ENCODE data around the gene BTD.

DNA sequence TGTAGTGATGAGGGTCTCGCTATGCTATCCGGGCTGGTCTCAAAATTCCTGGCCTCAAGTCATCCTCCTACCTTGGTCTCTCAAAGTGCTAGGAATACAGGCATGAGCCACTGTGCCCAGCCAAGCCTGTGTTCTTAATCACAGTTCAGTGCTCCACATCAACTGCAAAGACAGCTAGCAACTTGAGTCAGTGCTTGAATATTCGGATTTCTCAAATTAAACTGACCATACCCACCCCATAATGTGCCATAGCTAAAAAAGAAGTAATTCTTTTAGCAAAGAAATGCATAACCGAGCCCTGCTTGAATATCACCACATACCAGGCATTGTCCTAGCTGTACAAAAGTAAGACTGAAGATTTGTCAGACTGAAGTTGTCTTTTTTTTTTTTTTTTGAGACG, 89.2 kb downstream of the BTD start:
- TF ChIP-seq FOXM1 (IDR thresholded peaks at IDR 0.05; ENCODE audit: borderline replicate concordance, low read depth) (no peak), EP300 (IDR thresholded peaks at IDR 0.05; ENCODE audit: borderline replicate concordance) (no peak), YY1 (IDR thresholded peaks at IDR 0.05; ENCODE audit: low read depth) (no peak), EGR1 (IDR thresholded peaks at IDR 0.05) (no peak), RAD21 (IDR thresholded peaks at IDR 0.05; ENCODE audit: low read depth) (no peak), TCF12 (IDR thresholded peaks at IDR 0.05; ENCODE audit: low read depth) (no peak), TEAD4 (IDR thresholded peaks at IDR 0.05) (no peak)
- TF ChIP-seq, protein P1, sequence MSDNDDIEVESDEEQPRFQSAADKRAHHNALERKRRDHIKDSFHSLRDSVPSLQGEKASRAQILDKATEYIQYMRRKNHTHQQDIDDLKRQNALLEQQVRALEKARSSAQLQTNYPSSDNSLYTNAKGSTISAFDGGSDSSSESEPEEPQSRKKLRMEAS (IDR thresholded peaks at IDR 0.05) = no peak
- TF ChIP-seq, protein P2, sequence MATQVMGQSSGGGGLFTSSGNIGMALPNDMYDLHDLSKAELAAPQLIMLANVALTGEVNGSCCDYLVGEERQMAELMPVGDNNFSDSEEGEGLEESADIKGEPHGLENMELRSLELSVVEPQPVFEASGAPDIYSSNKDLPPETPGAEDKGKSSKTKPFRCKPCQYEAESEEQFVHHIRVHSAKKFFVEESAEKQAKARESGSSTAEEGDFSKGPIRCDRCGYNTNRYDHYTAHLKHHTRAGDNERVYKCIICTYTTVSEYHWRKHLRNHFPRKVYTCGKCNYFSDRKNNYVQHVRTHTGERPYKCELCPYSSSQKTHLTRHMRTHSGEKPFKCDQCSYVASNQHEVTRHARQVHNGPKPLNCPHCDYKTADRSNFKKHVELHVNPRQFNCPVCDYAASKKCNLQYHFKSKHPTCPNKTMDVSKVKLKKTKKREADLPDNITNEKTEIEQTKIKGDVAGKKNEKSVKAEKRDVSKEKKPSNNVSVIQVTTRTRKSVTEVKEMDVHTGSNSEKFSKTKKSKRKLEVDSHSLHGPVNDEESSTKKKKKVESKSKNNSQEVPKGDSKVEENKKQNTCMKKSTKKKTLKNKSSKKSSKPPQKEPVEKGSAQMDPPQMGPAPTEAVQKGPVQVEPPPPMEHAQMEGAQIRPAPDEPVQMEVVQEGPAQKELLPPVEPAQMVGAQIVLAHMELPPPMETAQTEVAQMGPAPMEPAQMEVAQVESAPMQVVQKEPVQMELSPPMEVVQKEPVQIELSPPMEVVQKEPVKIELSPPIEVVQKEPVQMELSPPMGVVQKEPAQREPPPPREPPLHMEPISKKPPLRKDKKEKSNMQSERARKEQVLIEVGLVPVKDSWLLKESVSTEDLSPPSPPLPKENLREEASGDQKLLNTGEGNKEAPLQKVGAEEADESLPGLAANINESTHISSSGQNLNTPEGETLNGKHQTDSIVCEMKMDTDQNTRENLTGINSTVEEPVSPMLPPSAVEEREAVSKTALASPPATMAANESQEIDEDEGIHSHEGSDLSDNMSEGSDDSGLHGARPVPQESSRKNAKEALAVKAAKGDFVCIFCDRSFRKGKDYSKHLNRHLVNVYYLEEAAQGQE (IDR thresholded peaks at IDR 0.05; ENCODE audit: low read depth) = no peak

All from Ishikawa (cell line).